Natural killer cell (primary cell): ENCODE results near the gene MEAF6. TPM values are rescaled to one million over a fixed set of nuclear protein-coding genes. Genes with fewer than 3 reads are reported as not detected.

ENCODE experiments used
- ATAC-seq, 3 donors: fragments of 150-1000 bp in 2 of 3; fragments of 200-7000 bp in 1 of 3; cut with Tn5 transposase; 1 replicate in 1 of 3; 2 replicates in 2 of 3; pipeline ENCODE4 v1.10.0; 2021; ENCODE audit warnings: mild to moderate bottlenecking in 2 of 3, moderate library complexity in 2 of 3
- DNase-seq, 2 donors: peaks; one replicate each; pipeline versions ENCODE4 v3.0.0 to v3.0.0-alpha.2; 2013 to 2021; ENCODE audit warnings: mixed read lengths in 1 of 2
- H3K27ac ChIP-seq: one replicate; pipeline ENCODE4 v1.5.1; 2013; ENCODE audit warnings: mild to moderate bottlenecking, low read length
- H3K27me3 ChIP-seq: one replicate; pipeline ENCODE4 v1.6.1; 2013; ENCODE audit warnings: low read length; ENCODE audit not compliant: control insufficient read depth, insufficient read depth
- H3K36me3 ChIP-seq: one replicate; pipeline ENCODE4 v1.6.1; 2013; ENCODE audit warnings: low read length; ENCODE audit not compliant: control insufficient read depth, insufficient read depth
- H3K4me1 ChIP-seq: one replicate; pipeline ENCODE4 v1.6.1; 2013; ENCODE audit warnings: low read length; ENCODE audit not compliant: control insufficient read depth, insufficient read depth
- H3K4me3 ChIP-seq: one replicate; pipeline ENCODE4 v1.5.1; 2013; ENCODE audit warnings: low read length
- H3K9me3 ChIP-seq: one replicate; pipeline ENCODE4 v1.6.1; 2013; ENCODE audit warnings: low read length; ENCODE audit not compliant: control insufficient read depth, insufficient read depth
- H3K27ac Mint-ChIP-seq, 2 donors: one replicate each; pipeline ENCODE4 v1.8.0; 2022; ENCODE audit warnings: mild to moderate bottlenecking in 2 of 2, mixed read lengths in 2 of 2, moderate library complexity in 1 of 2
- H3K27me3 Mint-ChIP-seq, 2 donors: one replicate each; pipeline ENCODE4 v1.8.0; 2022; ENCODE audit warnings: low read depth in 2 of 2, mixed read lengths in 2 of 2
- H3K36me3 Mint-ChIP-seq: one replicate; pipeline ENCODE4 v1.8.0; 2022; ENCODE audit warnings: mixed read lengths
- H3K4me1 Mint-ChIP-seq, 2 donors: one replicate each; pipeline ENCODE4 v1.8.0; 2022; ENCODE audit warnings: mixed read lengths in 2 of 2
- H3K4me3 Mint-ChIP-seq: one replicate; pipeline ENCODE4 v1.8.0; 2022; ENCODE audit warnings: mild to moderate bottlenecking, moderate library complexity, mixed read lengths
- H3K9me3 Mint-ChIP-seq, 2 donors: one replicate each; pipeline ENCODE4 v1.8.0; 2022; ENCODE audit warnings: mixed read lengths in 2 of 2
- WGBS: methylation state at CpG from one replicate; pipeline ENCODE4 v1.1.7; 2013; ENCODE audit warnings: missing lambda C conversion rate; ENCODE audit not compliant: insufficient coverage; 5-methylcytosine and 5-hydroxymethylcytosine counted together
- intact Hi-C: fragments of 100-400 bp; cut with micrococcal nuclease; formaldehyde crosslinking; loops from one replicate; pipeline ENCODE4 v1.14.2; 2022
- total RNA-seq, 4 donors: library from RNA; stranded (reverse); fragments of 120-200 nt in 1 of 4; gene quantifications; one replicate each; pipeline versions ENCODE4 v1.2.3 to v1.2.4, GENCODE V29; 2013 to 2022
- TF ChIP-seq, protein P1 (sequence below): fragments of 200-600 bp; IDR thresholded peaks from one replicate; pipeline ENCODE4 v1.8.0; 2022; ENCODE audit warnings: antibody characterized with exemption

Gene MEAF6
- total RNA-seq, 3 donors from 2014 or later (not counting 1 experiment from before 2014, with no cell fraction given), result 63.9 to 78.7 (median 69.0) TPM

GRCh38 chr1:37482796-37483744 lies 31.5 kb downstream of the MEAF6 start:
- Mint-ChIP-seq H3K27me3 (no peaks in the 10 kb centered on the region), H3K27ac (peak overlapping the region; percentile 99 to 100), H3K9me3 (no peaks in the 10 kb centered on the region), H3K4me1 (peaks cover 43 to 61% of the 10 kb centered on the region in 2 donors), H3K36me3 (no peaks in the 10 kb centered on the region), H3K4me3 (peak overlapping the region; percentile 59)
- Histone ChIP-seq H3K27me3 (no peaks in the 10 kb centered on the region), H3K4me3 (no peak overlapping the region), H3K4me1 (peaks cover 53% of the 10 kb centered on the region), H3K27ac (no peak overlapping the region), H3K9me3 (no peaks in the 10 kb centered on the region), H3K36me3 (peaks cover 56% of the 10 kb centered on the region)
- no peak for ATAC-seq
- intact Hi-C loops, result no loop called here
- TF ChIP-seq, protein P1, sequence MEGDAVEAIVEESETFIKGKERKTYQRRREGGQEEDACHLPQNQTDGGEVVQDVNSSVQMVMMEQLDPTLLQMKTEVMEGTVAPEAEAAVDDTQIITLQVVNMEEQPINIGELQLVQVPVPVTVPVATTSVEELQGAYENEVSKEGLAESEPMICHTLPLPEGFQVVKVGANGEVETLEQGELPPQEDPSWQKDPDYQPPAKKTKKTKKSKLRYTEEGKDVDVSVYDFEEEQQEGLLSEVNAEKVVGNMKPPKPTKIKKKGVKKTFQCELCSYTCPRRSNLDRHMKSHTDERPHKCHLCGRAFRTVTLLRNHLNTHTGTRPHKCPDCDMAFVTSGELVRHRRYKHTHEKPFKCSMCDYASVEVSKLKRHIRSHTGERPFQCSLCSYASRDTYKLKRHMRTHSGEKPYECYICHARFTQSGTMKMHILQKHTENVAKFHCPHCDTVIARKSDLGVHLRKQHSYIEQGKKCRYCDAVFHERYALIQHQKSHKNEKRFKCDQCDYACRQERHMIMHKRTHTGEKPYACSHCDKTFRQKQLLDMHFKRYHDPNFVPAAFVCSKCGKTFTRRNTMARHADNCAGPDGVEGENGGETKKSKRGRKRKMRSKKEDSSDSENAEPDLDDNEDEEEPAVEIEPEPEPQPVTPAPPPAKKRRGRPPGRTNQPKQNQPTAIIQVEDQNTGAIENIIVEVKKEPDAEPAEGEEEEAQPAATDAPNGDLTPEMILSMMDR, result no peak
- DNase-seq, result peak; percentile 15 to 26
- 92% methylated on average over 29 of the region's 29 CpGs for WGBS

DNA sequence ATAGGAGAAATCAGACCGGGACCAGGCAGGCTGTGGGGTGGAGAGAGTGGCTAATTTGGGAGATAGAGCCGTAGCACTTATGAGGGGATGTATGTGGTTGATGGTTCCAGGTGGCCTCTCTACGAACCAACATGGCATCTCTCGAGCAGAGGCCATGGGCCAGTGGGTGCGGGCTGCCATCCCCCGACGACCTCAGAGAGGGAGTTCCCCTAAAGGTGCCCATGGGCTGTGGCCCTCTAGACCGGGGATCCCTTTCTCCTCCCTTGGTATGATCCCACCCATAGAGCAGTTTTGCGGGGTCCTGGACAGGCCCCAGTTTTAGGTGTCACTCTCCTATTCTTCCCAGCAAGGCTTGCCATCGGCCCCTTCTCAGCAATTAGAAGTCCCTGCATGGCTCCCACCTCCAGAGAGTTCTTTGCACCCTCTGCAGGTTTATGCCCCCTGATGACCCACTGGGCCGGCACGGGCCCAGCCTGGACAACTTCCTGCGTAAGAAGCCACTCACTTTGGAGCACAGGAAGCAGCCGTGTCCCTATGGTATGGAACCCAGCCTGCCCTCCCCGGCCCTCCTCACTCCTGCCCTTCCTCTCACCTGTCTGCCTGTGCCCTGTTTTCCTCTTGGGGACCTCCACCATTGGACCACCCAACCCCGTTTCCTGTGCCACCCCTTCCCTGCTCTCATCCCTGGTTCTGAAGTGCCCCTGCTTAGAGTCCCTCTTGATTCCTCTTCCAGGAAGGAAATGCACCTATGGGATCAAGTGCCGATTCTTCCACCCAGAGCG lies 32.4 kb downstream of the MEAF6 start:
- H3K4me1 ChIP-seq, result peaks cover 59% of the 10 kb centered on the region
- Mint-ChIP-seq H3K36me3 (no peaks in the 10 kb centered on the region), H3K4me1 (peaks cover 47 to 65% of the 10 kb centered on the region in 2 donors)

DNA sequence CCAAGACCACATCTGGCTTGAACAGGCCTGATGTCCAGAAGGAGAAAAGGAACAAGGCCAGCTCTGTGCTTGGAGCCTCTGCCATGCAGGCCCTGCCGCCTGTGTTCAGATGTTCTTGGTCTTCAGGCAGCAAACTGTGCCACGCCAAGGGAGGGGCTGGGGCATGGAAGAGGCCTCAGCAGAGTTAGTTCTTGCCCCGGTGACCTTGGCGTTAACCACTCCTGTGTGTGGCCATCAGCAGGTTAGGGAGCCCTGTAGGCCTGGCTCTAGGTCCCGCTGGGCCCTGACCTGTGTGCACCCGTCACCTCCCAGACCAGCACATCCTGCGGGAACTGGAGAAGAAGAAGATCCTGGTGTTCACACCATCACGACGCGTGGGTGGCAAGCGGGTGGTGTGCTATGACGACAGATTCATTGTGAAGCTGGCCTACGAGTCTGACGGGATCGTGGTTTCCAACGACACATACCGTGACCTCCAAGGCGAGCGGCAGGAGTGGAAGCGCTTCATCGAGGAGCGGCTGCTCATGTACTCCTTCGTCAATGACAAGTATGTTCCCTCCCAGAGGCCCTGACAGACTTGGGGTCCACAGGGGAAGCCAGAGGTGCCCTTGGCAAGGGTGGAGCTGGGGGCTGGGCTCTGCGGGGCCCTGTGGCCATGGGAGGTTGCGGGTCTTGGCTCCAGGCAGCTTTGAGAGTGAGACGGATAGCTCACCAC lies 33.1 kb downstream of the MEAF6 start:
- Histone ChIP-seq H3K4me3 (no peak overlapping the region), H3K27ac (peak overlapping the region; percentile 99), H3K9me3 (no peaks in the 10 kb centered on the region), H3K4me1 (peaks cover 59% of the 10 kb centered on the region), H3K27me3 (no peaks in the 10 kb centered on the region), H3K36me3 (peaks cover 66% of the 10 kb centered on the region)
- intact Hi-C loops, result loop anchor here (1.0 kb wide), 1 partner anchor 8 kb away; no protein-coding TSS in a partner anchor
- TF ChIP-seq, protein P1, result no peak
- DNase-seq (peak; percentile 43 to 51), ATAC-seq (no peak)
- 78% methylated on average over 26 of the region's 26 CpGs for WGBS
- peak overlapping the region; percentile 68 for H3K4me3 Mint-ChIP-seq
- H3K36me3 Mint-ChIP-seq, result no peaks in the 10 kb centered on the region
- H3K27me3 Mint-ChIP-seq, result no peaks in the 10 kb centered on the region
- H3K9me3 Mint-ChIP-seq, result no peaks in the 10 kb centered on the region
- peaks cover 49 to 65% of the 10 kb centered on the region in 2 donors for H3K4me1 Mint-ChIP-seq
- peak overlapping the region; percentile 99 to 100 for H3K27ac Mint-ChIP-seq

More for the DNA sequence above, 32.4 kb downstream of the MEAF6 start:
- Histone ChIP-seq H3K27ac (peak overlapping the region; percentile 99), H3K36me3 (peaks cover 62% of the 10 kb centered on the region), H3K27me3 (no peaks in the 10 kb centered on the region), H3K4me3 (no peak overlapping the region), H3K9me3 (no peaks in the 10 kb centered on the region)
- H3K4me3 Mint-ChIP-seq, result peak overlapping the region; percentile 68
- TF ChIP-seq, protein P1, result no peak
- 90% methylated on average over 18 of the region's 18 CpGs for WGBS
- no peaks in the 10 kb centered on the region for H3K9me3 Mint-ChIP-seq
- ATAC-seq (no peak), DNase-seq (peak in 1 of 2 donors; percentile 22)
- no peaks in the 10 kb centered on the region for H3K27me3 Mint-ChIP-seq
- intact Hi-C loops, result no loop called here
- H3K27ac Mint-ChIP-seq, result peak overlapping the region; percentile 99 to 100
